Pancreas (tissue), 10 donors: ENCODE measurements around the gene SMC3. TPM values are rescaled to one million over a fixed set of nuclear protein-coding genes. Genes with fewer than 3 reads are reported as not detected.

ENCODE experiments used
- ATAC-seq, 4 donors: fragments of 200-7000 bp; cut with Tn5 transposase; one replicate each; pipeline versions ENCODE4 v1.8.0 to v1.9.1; 2020; ENCODE audit warnings: mild to moderate bottlenecking in 4 of 4, moderate library complexity in 4 of 4
- DNase-seq, 6 donors: peaks; one replicate each; pipeline ENCODE4 v3.0.0-alpha.2; 2020
- FAIRE-seq: peaks from 2 replicates; lab custom pipeline; 2012; peaks lifted over from hg19 to GRCh38; lab: Jason Lieb, UNC
- H3K27ac ChIP-seq, 4 donors: fragments of 200-600 bp; sonication (generic); 1 replicate in 3 of 4; 2 replicates in 1 of 4; pipeline versions ENCODE4 v1.5.0 to v1.8.0; 2020
- H3K27me3 ChIP-seq, 4 donors: fragments of 200-600 bp; one replicate each; pipeline ENCODE4 v1.8.0; 2021
- H3K36me3 ChIP-seq, 3 donors: fragments of 200-600 bp; sonication (generic) in 1 of 3; one replicate each; pipeline versions ENCODE4 v1.5.0 to v1.8.0; 2020 to 2021
- H3K4me1 ChIP-seq, 3 donors: fragments of 200-600 bp; one replicate each; pipeline ENCODE4 v1.8.0; 2021
- H3K4me3 ChIP-seq, 4 donors: fragments of 200-600 bp; sonication (generic) in 2 of 4; one replicate each; pipeline versions ENCODE4 v1.5.0 to v1.8.0; 2020 to 2021
- H3K9me3 ChIP-seq, 4 donors: fragments of 200-600 bp; one replicate each; pipeline ENCODE4 v1.8.0; 2021
- WGBS, 2 donors: extraction: QIAGEN DNeasy Blood & Tissue Kit; methylation state at CpG; one replicate each; pipeline ENCODE4 v1.1.7; 2013; 5-methylcytosine and 5-hydroxymethylcytosine counted together
- intact Hi-C, 3 donors: fragments of 100-400 bp; cut with DNase I; formaldehyde crosslinking; loops; one replicate each; pipeline versions ENCODE4 v1.11.1 to v1.14.2; 2022
- polyA plus RNA-seq, 2 donors: library from polyadenylated mRNA; stranded (reverse); fragments of 200-250 nt; gene quantifications; one replicate each; pipeline ENCODE4 v1.2.3, GENCODE V29; 2013
- total RNA-seq, 6 donors: library from RNA; stranded (reverse); fragmentation: NEBNext Ultra II Directional in 4 of 6; extraction: Animal tissue kit (Norgen Biotek cat#: 25700) in 4 of 6; gene quantifications; one replicate each; pipeline versions ENCODE4 v1.2.1 to v1.2.4, GENCODE V29; 2021 to 2023
- TF ChIP-seq, protein P1 (sequence below), 4 donors: fragments of 200-600 bp; sonication (generic) in 3 of 4; IDR thresholded peaks; one replicate each; pipeline versions ENCODE4 v1.5.0 to v1.8.0; 2021; ENCODE audit warnings: antibody characterized with exemption in 4 of 4
- donor health status: healthy with polysubstance abuse.
- donor health status: DM: no; HTN: no; CAD: no; lungs with moderate emphysema.
- donor health status: DM: no; HTN: no; CAD: no.
- donor health status: control.
- donor health status: control.
- donor health status: Bipolar disorder and iron deficiency.
- donor health status: DM: yes; HTN: yes; CAD: no.
- donor health status: DM: no; HTN: no; CAD: no.
- donor health status: DM: no; HTN: no; CAD: no.
- donor health status: DM: yes; HTN: yes; CAD: no.

The SMC3 gene
- total and polyA plus RNA-seq, 8 donors, result 7.7 to 22.7 (median 17.7) TPM

DNA sequence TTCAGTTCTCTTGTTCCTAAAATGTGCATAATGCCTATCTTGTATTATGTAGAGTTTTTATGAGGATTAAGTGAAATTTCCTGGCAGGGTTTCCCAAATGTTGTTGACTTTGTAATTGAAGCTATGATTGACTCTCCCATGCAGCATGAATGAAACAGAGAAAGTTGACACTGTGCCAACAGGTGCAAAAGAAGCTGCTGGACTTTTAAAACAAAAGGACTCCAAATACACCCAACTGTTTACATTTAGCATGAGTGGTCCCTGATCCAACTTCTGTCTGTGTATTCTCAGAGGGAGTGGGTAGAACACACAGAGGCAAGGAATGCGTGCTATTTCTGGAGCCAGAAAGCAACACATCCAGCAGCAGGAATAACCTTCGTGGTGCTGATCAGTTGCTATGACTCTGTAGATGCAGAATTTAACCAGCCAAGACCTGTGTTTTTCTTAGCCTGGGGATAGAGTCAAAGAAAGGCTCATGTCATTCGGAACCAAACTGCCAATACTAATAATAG lies 62.2 kb downstream of the SMC3 start:
- Histone ChIP-seq H3K36me3 (no peaks in the 10 kb centered on the region), H3K4me3 (no peak overlapping the region), H3K9me3 (no peaks in the 10 kb centered on the region), H3K4me1 (peaks cover 0 to 5% (median 0%) of the 10 kb centered on the region in 3 donors), H3K27ac (no peak overlapping the region), H3K27me3 (no peaks in the 10 kb centered on the region)
- DNase-seq, result no peak
- peak; percentile 56 to 77 (median 73) for ATAC-seq
- intact Hi-C loops, result no loop called here
- 47 to 59% methylated on average over 3 of the region's 3 CpGs for WGBS, 2 donors
- TF ChIP-seq, protein P1, sequence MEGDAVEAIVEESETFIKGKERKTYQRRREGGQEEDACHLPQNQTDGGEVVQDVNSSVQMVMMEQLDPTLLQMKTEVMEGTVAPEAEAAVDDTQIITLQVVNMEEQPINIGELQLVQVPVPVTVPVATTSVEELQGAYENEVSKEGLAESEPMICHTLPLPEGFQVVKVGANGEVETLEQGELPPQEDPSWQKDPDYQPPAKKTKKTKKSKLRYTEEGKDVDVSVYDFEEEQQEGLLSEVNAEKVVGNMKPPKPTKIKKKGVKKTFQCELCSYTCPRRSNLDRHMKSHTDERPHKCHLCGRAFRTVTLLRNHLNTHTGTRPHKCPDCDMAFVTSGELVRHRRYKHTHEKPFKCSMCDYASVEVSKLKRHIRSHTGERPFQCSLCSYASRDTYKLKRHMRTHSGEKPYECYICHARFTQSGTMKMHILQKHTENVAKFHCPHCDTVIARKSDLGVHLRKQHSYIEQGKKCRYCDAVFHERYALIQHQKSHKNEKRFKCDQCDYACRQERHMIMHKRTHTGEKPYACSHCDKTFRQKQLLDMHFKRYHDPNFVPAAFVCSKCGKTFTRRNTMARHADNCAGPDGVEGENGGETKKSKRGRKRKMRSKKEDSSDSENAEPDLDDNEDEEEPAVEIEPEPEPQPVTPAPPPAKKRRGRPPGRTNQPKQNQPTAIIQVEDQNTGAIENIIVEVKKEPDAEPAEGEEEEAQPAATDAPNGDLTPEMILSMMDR (IDR thresholded peaks at IDR 0.05), result no peak
- no peak for FAIRE-seq

DNA sequence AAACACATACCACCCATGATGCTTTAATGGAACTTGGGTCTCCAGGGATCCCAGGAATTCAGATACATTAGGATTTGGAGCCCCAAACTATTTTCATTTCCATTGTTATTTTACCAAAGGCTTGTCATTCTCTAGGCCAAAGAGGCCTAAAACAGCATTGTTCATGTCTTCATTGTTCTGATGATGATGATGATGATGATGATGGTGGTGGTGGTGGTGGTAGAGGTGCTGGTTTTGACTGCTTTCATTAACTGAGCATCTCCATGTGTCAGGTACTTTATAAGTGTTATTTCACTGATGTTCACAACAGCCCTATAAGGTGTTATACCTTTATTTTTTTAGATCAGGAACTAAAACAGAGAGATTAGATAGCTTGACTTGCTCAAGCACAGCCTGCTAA lies 64.4 kb downstream of the SMC3 start:
- ATAC-seq (no peak), FAIRE-seq (no peak), DNase-seq (no peak)
- Histone ChIP-seq H3K27ac (no peak overlapping the region), H3K27me3 (no peaks in the 10 kb centered on the region), H3K4me1 (peaks cover 0 to 5% (median 0%) of the 10 kb centered on the region in 3 donors), H3K9me3 (no peaks in the 10 kb centered on the region), H3K36me3 (no peaks in the 10 kb centered on the region), H3K4me3 (no peak overlapping the region)
- TF ChIP-seq, protein P1 (IDR thresholded peaks at IDR 0.05), result no peak
- intact Hi-C loops, result no loop called here

DNA sequence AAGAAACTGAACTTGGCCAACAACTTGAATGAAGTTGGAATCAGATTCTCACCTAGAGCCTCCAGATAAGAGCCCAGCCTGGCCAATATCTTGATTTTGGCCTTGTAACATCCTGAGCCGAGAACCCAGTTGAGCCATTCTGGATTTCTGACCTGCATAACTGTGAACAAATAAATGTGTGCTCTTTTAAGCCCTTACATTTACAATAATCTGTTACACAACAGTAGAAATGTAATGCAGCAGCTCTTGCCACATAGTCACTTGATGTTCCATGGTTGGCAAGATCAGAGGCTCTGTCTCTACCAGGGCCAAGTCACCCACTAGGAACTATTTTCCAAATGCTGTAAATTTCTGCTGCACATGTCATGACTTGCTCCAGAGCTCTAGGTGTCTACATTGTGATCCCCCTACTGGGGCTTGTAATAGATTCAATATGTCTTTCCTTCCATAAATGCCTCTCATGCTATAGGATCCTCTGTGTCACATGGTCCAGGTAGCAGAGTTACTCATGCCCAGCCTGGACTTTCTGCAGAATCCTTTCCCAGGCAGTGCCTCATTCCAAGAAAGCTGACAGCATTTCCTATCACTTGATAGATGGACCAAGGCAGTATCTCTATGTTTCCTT lies 65.2 kb downstream of the SMC3 start:
- Histone ChIP-seq H3K27me3 (no peaks in the 10 kb centered on the region), H3K4me1 (peaks cover 0 to 5% (median 0%) of the 10 kb centered on the region in 3 donors), H3K4me3 (no peak overlapping the region), H3K9me3 (no peaks in the 10 kb centered on the region), H3K27ac (no peak overlapping the region), H3K36me3 (no peaks in the 10 kb centered on the region)
- ATAC-seq (no peak), FAIRE-seq (no peak), DNase-seq (no peak)
- 91 to 100% methylated on average over 1 of the region's 1 CpG for WGBS, 2 donors
- intact Hi-C loops, result no loop called here
- TF ChIP-seq, protein P1 (IDR thresholded peaks at IDR 0.05), result no peak

DNA sequence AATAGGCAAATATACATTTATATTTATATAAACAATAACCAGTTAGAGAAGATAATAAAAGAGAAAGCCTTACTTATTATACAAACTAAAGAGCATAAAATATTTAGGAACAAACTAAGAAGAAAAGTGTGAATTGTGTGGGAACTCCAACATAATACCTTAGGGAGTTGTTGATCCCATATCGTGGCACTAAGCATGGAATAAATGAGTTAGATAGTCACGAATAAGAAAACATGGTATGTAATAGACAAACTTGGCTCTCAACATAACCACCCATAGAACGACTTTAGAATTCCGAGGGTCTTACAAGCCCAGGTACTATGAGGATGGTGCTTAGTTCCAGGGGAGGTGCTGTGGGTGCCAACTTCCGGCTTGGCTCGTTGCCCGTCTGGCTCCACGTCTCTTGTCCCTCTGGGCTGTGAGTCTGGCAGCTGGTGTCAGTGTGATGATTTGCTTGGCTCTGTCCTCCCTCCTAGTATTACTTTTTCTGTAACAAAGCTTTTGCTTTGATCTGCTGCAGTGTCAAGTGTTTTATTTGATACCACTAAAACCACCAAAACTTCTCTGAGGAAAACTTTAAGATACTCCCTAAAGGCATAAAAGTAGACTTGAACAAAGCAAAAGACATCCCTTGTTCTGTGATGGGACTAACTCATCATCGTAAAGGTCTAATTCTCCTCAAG lies 67.2 kb downstream of the SMC3 start:
- 33 to 43% methylated on average over 9 of the region's 9 CpGs for WGBS, 2 donors
- no peaks in the 10 kb centered on the region for H3K9me3 ChIP-seq
- H3K27ac ChIP-seq, result no peak overlapping the region
- intact Hi-C loops, result no loop called here
- no peaks in the 10 kb centered on the region for H3K27me3 ChIP-seq
- no peak overlapping the region for H3K4me3 ChIP-seq
- FAIRE-seq, result peak; percentile 86
- DNase-seq, result peak in 5 of 6 donors; percentile 18 to 82 (median 59)
- H3K4me1 ChIP-seq, result peaks cover 0 to 3% (median 0%) of the 10 kb centered on the region in 3 donors
- peak in 2 of 4 donors; percentile 61 to 71 for ATAC-seq
- TF ChIP-seq, protein P1 (IDR thresholded peaks at IDR 0.05), result no peak
- no peaks in the 10 kb centered on the region for H3K36me3 ChIP-seq

DNA sequence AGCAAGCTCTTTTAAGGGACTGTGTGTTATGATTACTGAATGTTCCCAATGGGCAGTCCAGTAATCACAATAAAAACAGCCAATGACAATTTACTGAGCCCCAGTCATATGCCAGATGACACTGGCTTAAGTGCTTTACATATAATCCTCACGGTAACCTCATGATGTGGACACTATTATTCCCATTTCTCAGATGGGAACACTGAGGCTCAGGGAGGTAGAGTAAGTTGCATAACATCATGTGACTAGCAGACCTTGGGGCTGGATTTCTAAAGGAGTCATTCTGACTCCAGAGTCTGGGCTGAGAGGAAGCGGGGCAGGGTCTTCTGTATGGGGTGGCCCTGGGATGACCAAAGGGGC lies 69.1 kb downstream of the SMC3 start:
- no peak for ATAC-seq
- intact Hi-C loops, result no loop called here
- Histone ChIP-seq H3K36me3 (no peaks in the 10 kb centered on the region), H3K27ac (no peak overlapping the region), H3K4me3 (no peak overlapping the region), H3K9me3 (no peaks in the 10 kb centered on the region), H3K4me1 (no peaks in the 10 kb centered on the region), H3K27me3 (peaks cover 0 to under 1% (median 0%) of the 10 kb centered on the region in 4 donors)
- 98 to 100% methylated on average over 2 of the region's 2 CpGs for WGBS, 2 donors
- DNase-seq, result no peak
- TF ChIP-seq, protein P1 (IDR thresholded peaks at IDR 0.05), result no peak
- no peak for FAIRE-seq
